ENCODE results near the gene STX18.
"Not testable (repeated sequence)": the region's sequence is repeated elsewhere in the genome, so short reads cannot be mapped to it uniquely, and the experiment has no call there.

The STX18 gene

DNA sequence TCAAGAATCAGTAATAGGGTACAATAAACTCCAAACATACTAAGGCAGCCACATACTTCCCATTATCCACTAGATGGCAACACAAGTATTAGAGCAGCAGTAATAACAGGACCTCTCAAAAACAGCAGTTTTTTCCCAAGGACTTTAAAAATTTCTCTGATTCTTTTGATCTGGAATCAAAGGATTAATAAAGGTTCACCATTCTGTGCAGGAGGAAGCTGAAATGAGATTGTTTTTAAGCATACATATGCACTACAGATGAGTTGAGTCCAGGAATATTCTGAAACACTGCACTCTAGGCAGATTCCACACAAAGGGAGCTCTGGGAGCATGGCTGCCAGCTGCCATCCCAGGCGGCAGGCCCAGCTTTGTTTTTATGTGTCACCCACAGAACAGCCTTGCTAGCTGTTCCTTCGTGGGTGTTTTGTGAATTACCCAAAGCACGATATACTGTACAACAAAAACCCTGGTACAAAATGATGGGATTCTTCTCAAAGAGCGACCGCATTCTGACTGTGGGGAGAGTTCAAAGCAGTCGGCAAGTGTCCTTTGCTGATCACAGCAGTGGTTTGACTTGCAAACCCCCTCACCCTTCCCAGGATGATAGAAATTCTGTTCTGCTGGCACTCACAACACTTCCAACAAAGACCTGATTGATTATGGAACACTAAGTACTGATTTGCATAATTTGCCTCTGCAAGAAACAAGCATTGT lies 61.0 kb downstream of the STX18 start:
- no peak for DNase-seq (ENCODE audit: low read depth in 3 of 3, low spot score in 1 of 3)

DNA sequence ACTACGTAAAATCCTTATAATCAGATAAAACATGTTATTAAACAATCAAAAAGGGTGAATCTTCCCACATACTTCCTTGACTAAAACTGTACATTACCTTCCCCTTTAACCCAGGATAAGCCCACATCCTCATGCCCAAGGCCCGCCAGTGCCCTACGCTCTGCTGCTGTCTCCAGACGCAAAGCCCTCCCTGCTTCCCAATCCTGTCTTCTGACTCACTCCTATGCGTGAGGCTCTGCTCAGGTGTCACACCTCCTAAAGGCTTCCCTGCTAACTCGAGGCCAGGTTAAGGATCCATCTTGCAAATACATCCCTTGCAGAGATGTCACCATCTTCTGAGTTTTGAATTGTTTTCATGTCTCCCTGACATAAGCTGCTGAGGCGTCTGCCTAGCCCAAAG lies 61.6 kb downstream of the STX18 start:
- no peak for DNase-seq (ENCODE audit: low read depth in 3 of 3, low spot score in 1 of 3)

DNA sequence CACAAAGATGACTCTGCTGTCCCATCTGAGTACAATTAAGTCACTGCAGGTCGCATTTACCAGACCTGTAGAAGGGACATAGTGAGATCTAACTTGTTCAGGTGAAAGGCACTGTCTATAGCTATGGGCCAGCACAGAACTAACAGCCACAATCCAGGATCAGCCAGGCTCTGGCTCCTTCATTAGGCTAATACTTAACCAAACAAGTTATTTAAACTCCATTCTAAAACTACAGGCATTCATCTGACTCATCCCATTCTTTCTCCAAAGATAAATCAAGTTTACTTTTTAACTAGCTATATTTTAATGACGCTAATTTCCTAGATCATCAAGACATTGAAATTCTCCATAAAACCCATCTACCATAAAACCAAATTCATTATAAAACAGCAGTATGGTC lies 62.5 kb downstream of the STX18 start:
- no peak for DNase-seq (ENCODE audit: low read depth in 3 of 3, low spot score in 1 of 3)

DNA sequence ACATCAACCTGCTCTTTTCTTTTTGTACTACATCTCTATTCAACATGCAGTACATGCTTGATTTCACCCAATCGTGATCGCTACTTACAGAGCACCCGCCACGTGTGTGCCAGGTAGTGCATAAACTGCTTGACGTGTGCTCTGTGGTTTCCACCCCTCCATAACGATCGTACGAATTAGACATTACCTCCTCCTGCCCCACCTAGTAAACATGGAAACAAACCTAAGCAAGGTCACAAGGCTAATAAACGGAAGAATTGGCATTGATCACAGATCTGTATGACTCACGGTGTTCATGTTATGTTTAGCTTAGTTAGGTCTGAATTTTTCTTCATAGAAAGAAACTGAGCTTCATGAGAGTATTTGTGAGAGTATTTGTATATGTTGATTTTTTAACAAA lies 64.1 kb downstream of the STX18 start:
- no peak for DNase-seq (ENCODE audit: low read depth in 3 of 3, low spot score in 1 of 3)

DNA sequence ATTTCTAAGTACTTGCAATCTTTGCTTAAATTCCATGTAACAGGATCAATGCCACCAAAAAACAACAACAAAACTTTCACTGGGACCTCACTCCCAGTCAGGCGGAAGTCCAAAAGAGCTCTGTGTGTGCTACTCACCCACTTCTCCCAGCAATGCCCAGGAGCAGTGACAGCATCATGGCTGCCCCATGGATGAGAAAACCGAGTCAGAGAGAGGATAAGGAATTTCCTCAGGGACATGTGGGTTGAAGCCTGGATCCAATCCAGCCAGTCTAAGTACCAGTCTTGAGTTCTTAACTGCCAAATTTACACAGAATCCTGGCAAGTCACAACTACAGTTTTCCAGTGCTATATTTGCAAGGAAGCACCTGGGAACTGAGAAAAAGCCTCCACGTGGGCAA lies 64.5 kb downstream of the STX18 start:
- DNase-seq (ENCODE audit: low read depth in 3 of 3, low spot score in 1 of 3): no peak

DNA sequence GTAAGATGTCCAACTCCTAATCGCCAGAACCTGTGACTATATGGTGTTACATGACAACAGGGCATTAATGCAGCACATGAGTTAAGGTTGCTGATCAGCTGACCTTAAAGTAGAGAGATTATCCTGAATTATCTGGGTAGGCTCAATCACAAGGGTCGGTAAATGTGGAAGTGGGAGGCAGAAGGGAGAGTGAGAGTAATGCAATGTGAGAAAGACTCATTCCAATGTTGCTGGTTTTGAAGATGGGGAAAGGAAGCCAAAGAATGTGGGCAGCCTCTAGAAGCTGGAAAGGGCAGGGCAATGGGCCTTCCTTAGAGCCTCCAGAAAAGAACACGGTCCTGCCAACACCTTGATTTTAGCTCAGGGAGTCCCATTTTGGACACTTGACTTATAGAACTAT lies 67.4 kb downstream of the STX18 start:
- DNase-seq (ENCODE audit: low read depth in 3 of 3, low spot score in 1 of 3): no peak

DNA sequence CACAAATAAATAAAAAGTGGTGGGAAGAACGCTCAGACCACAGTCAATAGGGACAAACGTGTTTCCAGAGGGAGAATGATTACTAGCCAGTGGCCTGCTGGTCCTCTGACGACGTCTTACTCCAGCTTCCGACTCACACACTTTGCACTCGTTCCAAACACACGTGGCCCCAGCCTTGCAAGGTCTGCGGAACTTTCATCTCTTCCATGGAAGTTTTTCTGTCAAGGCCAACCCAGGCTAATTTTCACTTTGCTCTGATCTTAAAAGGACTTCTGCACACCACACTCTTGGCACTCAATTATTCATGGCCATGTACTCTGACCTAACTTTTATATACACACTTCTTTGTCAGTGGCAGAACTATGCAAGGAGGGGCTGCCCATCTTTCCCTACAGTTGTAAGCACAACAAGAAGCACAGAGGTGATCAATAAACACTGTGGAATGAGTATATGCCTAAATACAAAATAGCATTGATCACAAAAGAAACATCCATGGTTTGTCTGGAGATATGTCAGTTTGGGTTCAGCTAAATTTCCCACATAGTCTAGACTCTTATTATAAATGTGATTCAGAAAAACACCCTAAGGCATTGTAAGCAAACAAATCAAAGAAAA lies 69.4 kb downstream of the STX18 start:
- no peak for DNase-seq (ENCODE audit: low read depth in 3 of 3, low spot score in 1 of 3)

DNA sequence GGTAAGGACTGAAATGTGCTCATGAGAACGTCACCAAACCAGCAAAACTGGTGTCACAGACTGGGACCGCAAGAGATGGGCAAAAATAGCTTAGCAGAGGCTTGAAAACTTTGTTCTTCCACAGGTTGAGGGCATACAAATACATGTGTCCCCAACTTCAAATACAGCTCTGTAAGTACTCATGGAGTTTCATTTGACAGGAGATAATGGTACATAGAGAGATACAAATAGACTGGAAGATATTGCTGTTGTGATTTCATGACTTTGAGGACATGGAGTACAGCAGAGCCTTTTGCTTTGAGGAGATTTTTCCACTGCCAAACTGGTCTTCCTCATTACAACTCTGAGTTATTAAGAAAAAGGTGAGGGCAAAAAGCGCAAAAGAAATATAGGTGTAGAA lies 70.7 kb downstream of the STX18 start:
- no peak for DNase-seq (ENCODE audit: low read depth in 3 of 3, low spot score in 1 of 3)

DNA sequence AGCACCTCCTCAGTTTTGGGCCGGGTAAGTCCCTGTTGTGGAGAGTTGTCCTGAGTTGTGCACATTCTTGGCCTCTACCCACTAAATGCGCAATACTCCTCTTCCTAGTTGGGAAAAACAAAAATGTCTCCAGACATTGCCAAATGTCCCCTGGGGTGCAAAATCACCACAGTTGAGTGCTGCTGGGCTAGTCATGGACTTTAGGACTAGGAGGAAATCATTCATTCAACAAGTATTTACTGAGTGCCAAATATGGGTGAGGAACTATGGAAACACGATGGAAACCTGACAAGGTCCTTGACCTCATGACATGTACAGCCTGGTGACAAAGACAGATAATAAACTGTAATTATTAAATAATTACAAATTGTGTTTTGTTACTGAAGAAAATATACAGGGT lies 71.6 kb downstream of the STX18 start:
- no peak for DNase-seq (ENCODE audit: low read depth in 3 of 3, low spot score in 1 of 3)

DNA sequence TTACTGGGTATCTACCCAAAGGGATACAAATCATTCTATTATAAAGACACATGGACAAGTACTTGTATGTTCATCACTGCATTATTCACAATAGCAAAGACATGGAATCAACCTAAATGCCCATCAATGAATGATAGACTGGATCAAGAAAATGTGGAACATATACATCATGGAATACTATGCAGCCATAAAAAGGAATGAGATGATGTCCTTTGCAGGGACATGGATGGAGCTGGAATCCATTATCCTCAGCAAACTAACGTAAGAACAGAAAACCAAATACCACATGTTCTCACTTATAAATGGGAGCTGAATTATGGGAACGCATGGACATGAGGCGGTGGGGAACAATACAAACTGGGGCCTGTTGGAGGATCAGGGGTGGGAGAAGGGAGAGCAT lies 76.6 kb downstream of the STX18 start:
- not testable (repeated sequence) for DNase-seq (ENCODE audit: low read depth in 3 of 3, low spot score in 1 of 3)

DNA sequence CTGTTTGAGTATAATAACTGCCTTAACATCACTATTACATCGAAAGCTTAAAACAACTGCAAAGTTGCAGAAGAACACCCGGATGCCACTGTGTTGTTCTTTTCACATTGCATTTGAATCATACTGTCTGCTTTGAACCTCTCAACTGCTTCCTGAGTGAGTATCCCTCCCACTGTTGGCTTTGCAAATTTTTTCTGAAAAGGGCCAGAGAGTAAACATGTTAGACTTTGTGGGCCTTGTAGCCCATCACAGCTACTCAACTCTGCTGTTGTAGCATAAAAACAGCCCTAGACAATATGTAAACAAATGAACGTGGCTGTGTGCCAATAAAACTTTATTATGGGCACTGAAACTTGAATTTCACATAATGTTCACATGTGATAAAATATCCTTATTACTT lies 78.9 kb downstream of the STX18 start:
- no peak for DNase-seq (ENCODE audit: low read depth in 3 of 3, low spot score in 1 of 3)

DNA sequence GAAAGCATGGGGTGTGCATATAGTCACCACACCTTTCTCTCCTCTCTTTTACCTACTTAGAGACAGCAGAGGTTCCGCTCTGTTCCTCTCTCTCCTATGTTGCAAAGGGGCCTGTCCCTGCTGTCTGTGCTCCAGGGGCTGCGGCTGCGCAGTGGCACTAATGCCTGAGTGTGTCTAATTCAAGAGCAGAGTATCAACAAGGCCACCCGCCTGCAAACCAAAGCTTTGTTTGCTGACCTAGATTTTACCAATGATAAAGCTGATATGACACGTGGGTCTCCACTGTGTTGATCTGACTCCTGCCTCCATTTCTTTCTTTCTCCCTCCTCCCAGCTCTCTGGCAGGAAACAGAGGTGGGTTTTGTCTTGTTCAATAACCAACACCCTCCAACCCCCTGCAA lies 80.0 kb downstream of the STX18 start:
- peak in 2 of 3 donors; percentile 33 to 46 for DNase-seq (ENCODE audit: low read depth in 3 of 3, low spot score in 1 of 3)

DNA sequence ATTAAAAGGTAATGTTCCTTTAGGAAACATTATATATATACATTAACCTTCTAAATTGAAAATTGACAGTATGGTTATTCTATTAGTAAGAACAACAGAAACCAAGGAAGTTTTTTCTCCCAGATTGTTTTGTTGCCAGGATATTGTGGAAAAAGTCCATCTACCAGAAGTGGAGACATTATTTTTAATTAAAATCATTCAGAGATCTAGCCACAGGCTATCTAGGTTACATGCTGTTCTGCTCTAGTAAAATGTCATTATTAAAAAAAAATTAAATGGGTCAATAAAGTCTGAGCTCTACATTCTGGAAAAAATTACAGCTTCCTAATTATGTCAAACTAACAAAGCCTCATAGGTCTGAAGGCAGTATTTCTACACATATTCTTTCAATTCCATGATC lies 80.7 kb downstream of the STX18 start:
- no peak for DNase-seq (ENCODE audit: low read depth in 3 of 3, low spot score in 1 of 3)

DNA sequence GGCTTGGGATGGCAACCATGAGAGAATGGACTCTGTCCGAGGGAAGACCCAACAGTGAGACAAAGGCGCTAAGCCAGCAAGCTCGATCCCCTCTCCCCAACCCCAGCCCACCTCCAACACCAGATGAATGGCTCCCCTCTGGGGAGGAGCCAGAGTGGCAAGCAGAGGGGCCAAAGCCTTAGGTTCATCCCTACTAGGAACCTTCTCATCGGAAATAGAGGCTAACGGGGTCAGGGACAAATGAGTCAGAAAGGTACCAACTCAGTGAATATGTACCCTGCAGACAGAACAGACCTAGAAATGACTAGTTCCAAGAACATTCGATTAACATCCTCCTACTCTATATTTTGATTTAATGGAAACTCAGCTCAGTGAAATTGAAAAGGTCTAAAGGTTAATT lies 81.1 kb downstream of the STX18 start:
- DNase-seq (ENCODE audit: low read depth in 3 of 3, low spot score in 1 of 3): no peak

DNA sequence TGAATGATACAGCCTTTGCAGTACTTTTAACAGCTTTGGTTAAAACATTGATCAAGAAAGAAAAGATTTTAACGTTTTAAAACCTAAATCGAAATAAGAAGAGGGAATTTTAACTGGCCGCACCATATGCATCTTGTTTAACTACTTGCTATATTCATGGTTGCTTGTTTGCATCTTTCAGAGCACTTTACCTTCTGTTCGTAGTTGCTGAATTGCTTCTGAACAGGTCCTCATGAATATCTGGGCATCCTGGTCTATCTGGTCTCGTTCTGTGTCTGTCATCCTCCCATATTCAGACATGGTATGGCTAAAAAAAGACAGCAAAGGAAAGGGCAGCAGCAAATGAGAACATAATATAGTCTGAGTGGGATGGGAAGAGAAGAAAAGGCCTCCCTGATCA lies 82.7 kb downstream of the STX18 start:
- no peak for DNase-seq (ENCODE audit: low read depth in 3 of 3, low spot score in 1 of 3)

DNA sequence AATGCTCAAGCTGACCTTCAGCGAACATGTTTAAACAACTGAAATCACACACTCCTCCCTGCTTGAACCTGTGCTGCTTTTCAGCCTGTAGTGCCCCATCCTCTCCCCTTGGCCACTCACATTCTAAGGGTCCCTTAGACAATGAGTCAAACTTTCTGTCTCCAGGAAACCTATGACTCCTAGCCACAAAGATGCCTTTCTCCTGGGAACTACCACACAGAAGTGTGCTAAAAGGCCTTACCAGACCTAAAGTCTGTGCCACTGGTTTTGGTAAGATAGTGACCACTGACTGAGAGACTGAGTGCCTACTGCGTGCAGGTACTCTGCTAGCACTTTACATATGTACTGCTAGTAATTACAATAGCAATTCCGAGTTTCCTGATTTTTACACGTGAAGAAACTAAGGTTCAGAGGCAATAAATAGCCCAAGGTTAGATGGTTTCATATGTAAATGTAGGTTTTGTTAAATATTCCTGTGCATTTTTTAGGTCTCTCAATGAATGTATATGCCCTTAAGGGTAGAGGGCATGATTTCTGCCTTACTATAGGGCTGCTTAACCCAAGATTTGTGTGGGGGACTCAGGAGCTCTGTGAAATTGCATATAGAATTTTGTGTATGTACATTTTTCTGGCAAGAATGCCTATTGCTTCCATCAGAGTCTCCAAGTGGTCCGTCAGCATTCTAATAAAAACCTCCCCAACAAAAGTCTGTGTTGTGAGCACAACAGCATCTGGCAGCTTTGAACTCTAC lies 83.9 kb downstream of the STX18 start:
- DNase-seq (ENCODE audit: low read depth in 3 of 3, low spot score in 1 of 3): no peak

DNA sequence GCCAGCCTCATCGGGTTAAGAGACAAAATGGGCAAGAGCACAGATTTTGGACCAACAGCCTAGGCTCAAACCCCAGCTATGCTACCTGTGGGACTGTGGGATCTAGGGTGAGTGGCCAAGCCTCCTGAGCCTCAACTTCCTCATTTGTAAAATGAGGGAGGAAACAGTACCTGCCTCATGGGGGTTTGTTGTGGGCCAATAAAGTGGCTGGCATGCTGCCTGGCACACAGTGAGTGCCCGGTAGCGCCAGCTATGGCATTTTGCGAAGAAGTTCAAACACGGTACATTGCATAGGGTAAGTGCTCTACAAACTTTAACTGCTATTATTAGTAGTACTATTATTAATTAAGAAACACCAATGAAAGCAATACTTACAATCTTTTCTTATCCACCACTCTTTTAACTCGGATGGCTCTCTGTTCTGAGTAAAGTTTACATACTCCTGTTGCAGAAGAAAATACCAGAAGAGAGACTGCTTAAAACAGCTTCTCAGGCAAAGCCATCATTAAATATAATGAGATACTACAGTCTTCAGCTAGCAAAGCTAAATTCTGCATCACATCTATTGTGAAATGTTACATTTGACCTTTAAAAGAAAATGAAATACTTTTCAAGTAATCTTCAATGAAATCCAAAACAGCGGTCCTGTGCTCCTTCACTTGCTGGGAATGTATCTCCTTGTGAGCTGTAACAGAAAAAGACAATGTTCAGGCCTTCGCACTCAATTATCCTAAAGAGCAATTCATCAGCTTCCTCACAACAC lies 84.9 kb downstream of the STX18 start:
- DNase-seq (ENCODE audit: low read depth in 3 of 3, low spot score in 1 of 3): no peak

DNA sequence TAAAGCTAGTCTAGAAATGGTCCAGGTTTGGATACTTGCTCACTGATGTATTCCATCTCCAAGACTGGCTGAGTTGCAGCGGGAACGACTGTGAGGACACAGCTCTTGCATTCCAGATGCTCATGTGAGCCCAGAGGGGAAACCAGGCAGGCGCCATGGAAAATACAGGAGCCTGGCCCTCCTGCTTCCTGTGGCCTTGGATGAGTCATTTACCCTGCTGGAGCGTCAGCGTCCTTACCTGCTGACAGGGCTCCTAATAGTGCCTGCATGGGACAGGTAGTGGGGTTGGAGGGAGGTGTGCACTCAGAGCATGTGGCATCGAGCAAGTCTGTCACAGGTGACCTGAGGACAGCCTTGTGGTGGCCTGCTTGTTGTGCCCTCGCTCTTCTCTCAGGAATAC lies 85.5 kb downstream of the STX18 start:
- no peak for DNase-seq (ENCODE audit: low read depth in 3 of 3, low spot score in 1 of 3)

DNA sequence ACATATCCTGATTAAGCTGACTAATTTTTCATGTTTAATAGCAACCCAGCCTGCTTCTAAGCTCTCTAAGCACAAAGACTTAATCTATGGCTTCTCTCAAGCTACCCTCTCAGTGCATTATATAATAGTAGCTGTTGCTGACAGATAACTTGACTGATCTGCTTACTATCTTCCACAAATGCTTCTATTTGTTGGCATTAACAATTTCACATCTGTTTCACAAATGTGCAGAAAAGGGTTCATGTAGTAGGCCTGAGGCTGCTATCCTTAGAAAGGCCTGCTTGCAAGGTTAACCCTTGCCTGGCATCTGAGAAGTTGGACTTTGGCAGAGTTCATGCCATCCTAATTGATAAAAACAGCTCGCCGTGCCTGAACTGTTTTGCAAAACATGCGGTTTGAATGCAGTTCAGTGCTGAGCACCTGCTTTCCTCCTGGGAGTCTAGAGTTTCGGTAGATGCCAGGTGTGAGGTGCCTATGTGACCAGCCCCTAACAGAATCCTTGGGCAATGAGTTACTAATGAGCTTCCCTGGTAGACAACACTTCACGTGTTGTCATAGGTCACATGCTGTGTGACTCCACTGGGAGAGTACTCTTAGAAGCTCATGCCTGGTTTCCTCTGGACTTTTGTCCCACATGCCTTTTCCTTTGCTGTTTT lies 86.5 kb downstream of the STX18 start:
- DNase-seq (ENCODE audit: low read depth in 3 of 3, low spot score in 1 of 3): no peak

DNA sequence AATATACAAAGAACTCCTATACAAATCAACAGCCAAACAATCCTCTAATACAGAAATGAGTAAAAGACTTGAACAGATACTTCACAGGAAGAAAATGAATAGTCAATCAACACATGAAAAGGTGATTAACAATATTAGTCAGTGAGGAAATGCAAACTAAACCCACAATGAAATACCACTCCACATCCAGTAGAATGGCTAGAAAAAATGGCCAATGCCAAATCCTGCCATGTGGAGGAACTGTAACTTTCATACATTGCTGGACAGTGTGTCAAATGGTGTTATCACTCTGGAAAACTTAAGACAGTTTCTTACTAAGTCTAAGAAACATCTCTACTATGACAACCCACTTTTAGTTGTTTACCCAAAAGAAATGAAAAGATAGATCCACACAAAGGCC lies 95.4 kb downstream of the STX18 start:
- no peak for DNase-seq (ENCODE audit: low read depth in 3 of 3, low spot score in 1 of 3)

DNA sequence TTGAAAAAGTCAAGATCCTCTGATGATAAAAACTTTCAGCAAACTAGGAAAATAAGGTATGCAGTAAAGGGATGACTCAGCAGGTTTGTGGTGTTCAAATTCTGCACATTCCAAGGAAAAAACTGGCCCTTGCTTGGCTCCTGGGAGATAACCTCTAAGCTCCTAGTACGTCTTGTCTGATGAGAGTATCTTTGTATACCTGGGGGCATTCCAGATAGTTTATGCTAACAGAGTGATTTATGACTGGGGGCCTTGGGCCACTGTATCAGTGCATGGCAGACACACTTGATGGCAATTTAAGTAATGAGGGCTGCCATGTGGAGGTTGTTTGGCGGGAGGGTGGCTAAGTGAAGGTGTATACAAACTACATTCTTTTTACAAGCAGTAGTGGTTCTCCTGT lies 98.0 kb downstream of the STX18 start:
- no peak for DNase-seq (ENCODE audit: low read depth in 3 of 3, low spot score in 1 of 3)
